Uterus (tissue), 2 donors: ENCODE measurements around the gene APP.

ENCODE experiments used
- CTCF ChIP-seq, 4 experiments: fragments of 200-600 bp in 2 of 4; fragments of 450-650 bp in 2 of 4; sonication (generic) in 2 of 4; IDR thresholded peaks; one replicate each; pipeline ENCODE4 v1.5.1; 2016 to 2019; ENCODE audit warnings: antibody characterized with exemption in 4 of 4, mild to moderate bottlenecking in 2 of 4, moderate library complexity in 1 of 4
- POLR2A ChIP-seq, 2 donors: fragments of 450-650 bp; IDR thresholded peaks; one replicate each; pipeline ENCODE4 v1.6.1; 2016; ENCODE audit warnings: antibody characterized with exemption in 2 of 2, mild to moderate bottlenecking in 1 of 2, moderate library complexity in 1 of 2

DNA sequence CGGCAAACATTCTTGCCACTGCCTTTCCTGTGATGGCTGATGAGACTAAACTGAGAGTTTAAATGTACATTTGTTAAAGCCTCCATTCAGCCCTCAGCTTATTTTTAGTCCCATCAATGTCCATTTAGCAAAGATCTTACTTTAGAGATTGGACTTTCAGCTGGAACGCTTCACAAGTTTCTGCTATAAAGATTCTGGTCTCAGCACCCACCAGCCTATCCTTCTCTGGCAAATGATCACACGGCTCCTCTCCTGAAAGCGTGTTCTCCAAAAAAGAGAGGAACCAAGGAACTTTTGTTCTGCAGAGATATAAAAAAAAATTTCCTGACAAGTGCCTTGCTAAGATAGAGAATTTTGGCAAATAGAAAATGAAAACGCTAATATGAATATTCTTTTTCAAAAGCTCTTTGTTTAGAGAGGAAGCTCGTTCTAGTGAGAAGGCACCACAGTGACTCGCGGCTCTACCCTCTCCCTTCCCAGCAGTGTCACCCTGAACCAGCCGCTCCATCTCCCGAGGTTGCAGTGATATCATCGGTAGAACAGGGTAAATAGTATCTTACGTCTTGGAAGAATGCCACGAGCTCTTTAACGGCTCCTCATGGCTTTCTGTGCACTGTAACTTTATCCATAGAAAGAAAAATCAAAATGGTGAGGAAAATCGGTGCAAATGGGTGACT, 200.2 kb downstream of the APP start:
- no peak for TF ChIP-seq CTCF (IDR thresholded peaks at IDR 0.05)
- TF ChIP-seq POLR2A (IDR thresholded peaks at IDR 0.05), result no peak
